HG02571 (cell line): ENCODE results near the gene STRIP1.
A peak's percentile ranks its signal among the peaks of the same experiment; 100 is the strongest.

ENCODE experiments used
- ATAC-seq: cut with Tn5 transposase; IDR thresholded peaks from one replicate; pipeline ENCODE4 v1.9.1; 2021; ENCODE audit warnings: mild to moderate bottlenecking, moderate library complexity; ENCODE audit not compliant: unreplicated experiment

STRIP1 gene, protein sequence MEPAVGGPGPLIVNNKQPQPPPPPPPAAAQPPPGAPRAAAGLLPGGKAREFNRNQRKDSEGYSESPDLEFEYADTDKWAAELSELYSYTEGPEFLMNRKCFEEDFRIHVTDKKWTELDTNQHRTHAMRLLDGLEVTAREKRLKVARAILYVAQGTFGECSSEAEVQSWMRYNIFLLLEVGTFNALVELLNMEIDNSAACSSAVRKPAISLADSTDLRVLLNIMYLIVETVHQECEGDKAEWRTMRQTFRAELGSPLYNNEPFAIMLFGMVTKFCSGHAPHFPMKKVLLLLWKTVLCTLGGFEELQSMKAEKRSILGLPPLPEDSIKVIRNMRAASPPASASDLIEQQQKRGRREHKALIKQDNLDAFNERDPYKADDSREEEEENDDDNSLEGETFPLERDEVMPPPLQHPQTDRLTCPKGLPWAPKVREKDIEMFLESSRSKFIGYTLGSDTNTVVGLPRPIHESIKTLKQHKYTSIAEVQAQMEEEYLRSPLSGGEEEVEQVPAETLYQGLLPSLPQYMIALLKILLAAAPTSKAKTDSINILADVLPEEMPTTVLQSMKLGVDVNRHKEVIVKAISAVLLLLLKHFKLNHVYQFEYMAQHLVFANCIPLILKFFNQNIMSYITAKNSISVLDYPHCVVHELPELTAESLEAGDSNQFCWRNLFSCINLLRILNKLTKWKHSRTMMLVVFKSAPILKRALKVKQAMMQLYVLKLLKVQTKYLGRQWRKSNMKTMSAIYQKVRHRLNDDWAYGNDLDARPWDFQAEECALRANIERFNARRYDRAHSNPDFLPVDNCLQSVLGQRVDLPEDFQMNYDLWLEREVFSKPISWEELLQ

DNA sequence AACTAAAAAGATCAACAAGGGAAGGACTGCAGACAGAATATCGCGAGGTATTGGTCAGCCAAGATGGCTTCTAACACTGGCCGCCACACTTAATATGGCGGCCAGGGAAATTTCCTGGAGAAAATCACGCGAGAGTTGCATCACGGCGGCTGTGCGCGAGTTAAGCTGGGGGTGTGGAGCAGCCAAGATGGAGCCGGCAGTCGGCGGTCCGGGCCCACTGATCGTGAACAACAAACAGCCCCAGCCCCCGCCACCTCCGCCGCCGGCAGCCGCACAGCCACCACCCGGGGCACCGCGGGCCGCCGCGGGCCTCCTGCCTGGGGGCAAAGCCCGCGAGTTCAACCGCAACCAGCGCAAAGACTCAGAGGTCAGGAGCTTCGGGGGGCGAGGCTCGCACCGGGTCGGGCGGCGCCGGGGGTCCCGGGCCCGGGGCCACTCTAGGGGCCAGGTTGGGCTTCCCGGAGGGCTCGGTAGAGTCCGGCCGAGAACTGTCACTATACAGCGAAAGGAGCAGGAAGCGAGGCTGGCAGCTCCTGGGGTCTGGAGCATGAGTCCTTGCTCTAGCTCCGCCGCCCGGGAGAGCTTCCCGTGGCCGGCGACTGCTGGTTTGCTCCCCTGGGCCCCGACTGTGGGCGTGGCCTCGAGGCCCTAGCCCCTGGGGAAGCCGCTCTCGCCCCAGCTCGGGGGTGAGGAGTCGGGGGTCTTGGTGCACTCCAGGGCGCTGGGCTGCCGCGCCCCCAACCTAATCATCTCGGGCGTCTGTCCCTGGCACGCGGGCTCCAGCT is at the start of gene STRIP1:
Gene STRIP1 (plus strand): TSS at position 174 of the 785 bp plus-strand sequence. CDS start 14 bp downstream, at position 188.
- peak; percentile 88 for ATAC-seq

DNA sequence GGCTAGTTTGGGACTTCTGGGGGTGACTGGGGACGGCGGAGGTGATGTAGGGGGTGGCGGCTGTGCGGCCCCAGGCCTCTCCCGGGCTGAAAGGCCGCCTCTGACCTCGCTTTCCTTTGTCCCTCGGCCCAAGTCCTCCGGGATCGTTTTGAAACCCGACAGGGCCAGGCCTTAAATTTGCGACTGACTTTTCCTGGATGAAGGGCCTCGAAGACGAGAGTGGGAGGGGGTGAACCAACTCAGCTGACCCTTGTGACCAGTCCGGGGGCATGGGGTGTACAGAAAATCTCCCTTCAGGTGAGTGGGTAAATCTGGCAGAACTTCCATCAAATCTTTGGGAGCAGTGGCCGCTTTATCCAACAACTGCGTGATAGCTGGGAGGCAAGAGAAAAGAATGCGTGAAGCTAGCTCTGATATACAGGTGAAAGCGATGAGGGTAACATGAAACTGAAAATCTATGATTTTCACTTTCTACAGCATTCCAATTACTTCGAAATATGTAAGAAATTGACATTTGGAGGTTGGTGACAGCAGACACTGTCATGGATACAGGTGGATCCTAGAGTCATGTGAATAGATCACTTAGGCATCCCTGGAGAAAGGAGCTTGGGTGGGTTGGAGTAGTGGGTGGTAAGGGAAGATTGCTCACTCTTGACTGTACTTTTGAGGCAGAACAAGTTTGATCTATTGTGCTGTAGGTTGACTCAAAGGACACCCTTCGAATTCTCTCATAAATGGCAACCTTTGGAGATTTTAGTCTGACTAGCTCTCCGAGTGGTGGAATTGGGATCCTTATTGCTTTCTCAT is 49.0 kb upstream of the STRIP1 start:
- ATAC-seq, result no peak

DNA sequence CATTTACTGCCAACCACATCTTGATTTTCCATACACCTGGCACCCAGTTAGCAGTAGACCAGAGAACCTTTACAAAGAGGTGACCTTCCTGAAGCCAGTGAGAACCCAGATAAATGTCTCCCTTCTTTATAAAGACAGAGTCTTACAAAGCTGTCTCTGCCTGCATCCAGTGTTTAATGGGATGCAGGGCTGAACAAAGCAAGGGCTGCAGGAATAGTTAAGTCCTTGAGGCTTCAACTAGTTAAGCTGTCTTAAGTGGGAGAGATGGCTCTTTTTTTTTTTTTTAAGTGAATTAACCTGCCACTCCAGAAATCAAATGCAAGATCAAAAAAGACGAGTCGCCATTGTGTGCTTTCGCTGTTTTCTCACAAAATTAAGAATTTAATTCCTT is 48.4 kb upstream of the STRIP1 start:
- ATAC-seq, result no peak

DNA sequence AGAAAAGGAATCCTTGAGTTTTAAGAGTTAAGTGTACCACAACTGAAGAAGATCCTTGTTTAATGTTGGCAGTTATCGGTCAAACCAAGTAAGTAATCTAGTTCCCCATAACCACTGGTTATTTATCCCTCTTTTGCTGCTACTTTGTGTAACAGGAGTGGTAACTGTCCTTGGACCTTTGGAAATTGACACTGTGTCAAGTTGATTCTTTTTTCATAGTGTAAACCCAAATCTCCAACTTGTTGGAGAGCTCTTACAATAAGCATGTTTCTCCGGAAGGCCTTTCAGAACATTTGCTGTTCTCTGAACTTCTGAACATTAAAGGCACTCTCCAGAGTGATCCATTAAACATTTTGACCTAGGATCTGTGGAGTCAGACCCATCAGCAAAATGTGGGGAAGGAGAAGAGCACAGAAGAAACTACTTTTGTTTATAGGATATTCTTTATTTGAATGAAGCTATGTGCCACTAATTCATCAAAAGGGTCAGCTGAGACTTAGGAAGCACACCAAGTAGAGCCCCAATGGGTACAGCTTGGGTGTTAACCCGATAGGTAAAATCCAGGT is 46.0 kb upstream of the STRIP1 start:
- ATAC-seq, result no peak

DNA sequence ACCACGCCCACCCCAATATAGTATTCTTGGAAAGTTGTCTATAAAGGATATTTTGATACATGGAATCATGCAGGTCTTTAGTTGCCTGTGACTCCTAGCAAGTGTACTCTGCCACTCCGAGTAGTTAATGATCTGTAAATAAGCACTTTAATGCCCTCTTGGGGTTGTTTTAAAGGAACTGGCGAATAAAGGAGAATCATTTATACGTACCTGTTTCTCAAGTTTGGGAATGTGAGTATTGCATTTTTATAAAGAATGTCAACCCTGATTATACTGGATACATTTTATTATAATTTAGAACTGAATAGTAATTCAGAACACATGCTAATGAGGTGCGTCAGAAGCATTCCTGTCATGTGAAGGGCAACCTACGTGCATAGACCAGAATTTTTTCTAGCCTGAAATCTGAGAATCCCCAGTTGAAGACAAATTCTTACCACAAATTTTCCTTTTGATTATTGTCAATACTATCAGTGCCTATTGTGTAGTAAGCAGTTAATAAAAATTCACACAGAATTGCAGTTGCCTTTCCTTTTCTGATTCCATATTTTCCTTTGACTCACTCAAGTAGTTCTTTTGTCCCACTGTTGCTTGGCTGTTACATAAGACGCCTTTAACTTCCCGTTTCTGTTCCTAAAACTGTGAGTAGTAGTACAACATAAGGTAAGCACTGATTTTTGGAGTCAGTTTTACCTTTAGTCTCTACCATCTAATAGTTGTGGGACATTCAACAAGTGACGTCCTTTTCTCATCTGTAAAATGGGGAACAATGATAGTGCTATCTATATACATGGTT is 44.7 kb upstream of the STRIP1 start:
- no peak for ATAC-seq

DNA sequence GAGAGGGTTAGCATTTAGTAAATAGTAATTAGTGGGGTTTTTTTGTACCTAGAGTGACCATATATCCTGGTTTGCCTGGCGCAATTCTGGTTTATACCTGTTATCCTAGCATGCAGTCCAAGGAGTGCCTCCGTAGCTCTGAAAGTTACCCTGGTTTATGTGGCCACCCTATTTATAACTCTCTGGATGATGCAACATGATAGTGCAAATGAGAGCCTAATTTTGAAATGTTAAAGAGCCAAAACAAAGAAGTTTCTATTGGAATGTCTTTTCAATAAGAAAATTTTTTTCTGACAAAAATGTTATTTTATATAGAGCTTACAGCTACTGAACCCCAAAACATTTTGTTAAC is 44.1 kb upstream of the STRIP1 start:
- ATAC-seq, result no peak

DNA sequence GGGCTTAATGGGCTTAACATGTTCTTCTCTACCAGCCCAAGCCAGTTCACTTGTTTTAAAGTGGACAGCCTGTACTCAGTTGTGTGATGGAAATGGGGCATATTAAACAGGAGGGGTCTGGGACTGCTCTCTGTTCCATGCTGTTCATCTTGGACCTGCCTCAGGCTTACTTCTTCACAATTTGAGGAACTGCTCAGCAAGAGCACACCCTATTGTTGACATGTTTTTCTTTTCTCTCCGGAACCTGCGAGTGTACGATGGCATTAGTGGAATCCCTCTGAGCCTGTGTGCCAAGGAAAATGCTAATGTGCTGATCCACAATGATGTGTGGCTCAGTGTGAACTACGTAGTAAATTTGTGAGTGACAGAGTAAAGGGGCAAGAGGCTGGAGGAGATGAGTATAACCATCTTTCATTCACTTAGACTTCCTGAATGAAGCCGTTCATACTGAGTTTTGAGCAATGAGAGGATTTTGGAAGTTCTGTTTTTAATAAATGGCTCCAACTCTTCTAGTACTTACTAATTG is 43.0 kb upstream of the STRIP1 start:
- ATAC-seq, result no peak

DNA sequence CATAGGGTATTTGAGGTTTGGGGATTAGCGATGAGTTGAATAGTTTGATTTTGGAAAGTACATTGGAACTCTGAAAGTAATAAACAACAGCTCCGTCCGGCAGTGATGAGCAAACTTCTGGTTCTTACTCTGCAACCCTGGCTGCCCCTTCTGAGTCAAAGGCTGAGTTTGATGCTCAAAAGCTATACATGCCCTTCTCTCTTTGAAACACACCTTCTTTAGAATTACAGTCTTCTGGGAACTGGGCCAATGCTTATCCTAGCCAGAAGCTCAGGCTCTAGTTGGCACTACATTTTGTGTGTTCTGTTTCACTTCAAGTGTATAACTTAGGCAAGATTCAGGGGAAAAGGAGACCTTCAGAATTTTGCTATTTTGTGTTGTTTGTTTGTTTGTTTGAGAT is 40.5 kb upstream of the STRIP1 start:
- ATAC-seq, result no peak

DNA sequence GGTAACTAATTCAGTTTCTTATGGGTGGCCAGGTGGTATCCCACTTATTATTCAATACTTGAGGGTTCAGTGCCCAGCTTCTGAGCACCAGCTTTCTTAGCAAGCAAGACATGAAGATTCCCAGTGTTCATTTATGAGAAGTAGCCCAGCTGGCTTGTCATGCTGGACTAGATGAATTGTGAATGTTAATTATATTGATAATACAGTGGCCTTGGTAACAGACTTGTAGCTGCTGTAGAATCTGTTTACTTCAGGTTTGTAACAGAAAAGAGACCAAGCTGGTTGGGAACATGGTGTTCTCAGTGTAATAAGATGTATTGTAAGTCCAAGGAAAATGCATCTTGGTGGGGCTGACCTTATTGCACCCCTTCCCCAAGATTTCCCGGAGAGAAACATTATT is 39.8 kb upstream of the STRIP1 start:
- no peak for ATAC-seq

DNA sequence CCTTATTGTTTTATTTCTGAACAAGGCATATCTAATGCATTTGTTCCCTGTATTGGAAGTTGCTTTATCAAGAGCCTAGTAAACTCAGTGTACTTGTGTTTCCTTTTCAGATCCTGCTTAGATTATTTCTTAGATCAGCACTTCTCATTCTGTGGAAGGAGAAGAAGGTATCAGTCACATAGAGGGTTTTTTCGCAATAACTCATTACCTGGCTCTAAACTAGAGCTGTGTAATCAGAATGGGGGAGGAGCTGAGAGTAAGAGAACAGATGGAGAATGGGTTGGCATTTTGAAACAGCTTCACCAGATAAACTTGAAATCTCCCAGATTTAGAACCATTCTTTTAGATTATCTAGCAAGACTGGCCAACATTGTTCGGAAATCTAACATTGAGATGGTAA is 38.9 kb upstream of the STRIP1 start:
- no peak for ATAC-seq

DNA sequence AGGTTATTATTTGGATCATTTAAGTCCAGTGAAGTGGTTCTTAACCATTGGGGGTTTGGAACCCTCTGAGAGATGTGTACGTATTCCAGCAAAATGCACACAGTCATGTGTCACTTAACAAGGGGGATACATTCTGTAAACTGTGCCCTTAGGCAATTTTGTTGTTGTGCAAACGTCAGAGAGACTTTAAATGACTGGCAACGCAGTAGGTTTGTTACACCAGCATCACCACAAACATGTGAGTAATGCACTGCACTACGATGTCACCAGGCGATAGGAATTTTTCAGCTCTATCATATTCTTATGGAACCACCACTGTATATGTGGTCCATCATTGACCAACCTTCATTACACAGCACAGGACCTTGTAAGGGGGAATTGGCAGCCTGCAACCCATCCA is 37.9 kb upstream of the STRIP1 start:
- no peak for ATAC-seq

DNA sequence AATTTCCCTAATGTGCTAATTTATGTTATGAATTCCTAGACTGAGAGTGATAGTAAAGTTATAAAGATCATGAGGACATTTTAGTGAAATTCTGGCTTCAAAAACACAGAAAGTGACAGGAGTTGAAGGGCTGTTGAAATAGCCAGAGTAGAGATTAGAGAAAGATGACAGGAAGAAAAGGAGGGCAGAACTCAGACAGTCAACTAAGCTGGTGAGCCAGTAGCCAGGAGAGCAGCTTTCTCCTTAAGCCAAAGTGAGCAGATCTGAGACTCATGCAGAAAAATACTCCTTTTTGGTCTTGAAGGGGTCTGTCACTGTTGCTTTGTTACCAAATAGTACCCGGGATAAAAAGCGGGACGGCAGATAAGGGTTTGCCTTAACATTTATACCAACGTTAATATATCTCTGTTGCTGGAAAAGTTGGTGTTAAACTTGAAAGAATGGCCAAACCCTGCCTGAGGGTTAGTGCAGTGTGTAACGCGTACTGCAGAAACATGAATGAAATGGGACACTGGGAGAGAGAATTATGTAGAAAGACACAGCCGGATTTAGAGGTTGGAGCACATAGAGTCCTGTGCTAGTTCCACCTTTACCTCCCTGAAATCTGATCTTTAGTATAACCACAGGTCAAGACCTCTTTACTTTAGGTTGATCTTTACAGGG is 37.1 kb upstream of the STRIP1 start:
- ATAC-seq, result no peak

DNA sequence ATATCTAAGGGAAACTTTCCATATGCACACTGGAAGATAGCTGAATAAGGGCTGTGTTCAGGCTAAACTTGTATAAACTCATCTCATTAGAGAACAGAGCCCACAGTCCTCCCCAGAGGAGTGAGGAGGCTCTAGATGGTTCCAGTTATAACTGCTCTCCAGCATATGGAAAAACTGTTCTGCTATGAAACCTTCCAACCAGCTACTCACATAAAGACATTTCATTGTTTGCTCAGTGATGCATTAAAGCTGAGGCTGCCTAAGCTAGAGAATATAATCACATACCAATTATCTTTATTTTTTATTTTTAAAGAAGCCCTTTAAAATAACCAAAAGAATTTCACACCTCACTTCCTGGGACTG is 36.6 kb upstream of the STRIP1 start:
- no peak for ATAC-seq

DNA sequence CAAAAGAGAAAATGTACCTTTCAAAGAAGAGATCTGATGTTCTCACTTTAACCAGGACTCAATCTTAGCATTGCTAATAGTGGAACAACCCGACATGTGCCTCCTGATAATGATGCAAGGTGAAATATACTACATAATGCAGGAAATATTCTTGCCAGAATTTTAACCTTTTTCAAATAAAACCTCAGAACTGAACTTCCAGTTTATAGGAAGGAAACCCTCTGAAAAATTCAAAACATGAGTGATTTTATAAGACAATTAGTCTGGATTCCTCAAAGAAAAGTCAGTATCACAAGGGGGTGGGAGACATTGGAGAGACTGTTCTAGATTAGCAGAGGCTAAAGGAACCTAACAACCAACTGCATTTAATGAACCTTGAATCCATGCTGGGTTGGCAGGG is 31.7 kb upstream of the STRIP1 start:
- ATAC-seq, result no peak

DNA sequence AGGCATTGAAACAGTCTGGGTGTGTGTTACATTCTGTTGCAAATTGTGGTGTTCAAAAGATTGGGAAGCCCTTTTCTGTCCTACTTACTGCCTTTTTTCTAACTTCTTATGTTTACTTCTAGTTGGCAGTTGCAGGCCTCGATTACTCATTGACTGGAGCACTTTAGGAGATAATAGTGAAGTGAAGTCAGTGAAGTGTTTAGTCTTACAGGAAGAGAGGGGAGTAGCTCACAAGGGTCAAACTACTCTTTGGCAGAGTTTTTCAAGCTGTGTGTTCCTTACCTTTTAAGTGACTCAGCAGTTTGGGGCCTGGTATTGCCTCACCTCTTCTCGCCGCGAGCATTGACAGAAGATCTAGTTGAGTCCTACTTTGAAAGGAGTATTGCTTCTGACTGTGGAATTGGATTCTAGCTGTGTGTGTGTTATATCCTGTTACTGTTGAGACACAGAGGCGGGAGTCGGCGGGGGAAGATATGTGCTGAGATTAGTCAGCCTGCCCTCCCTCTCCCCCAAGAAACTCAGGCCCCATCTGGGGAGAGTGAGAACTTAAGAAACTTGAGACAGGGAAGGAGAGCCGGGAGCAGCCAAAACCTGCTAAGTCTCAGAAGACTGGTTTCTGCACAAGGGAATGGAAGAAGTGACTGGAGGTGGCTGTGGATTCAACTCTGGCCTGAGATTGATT is 30.5 kb upstream of the STRIP1 start:
- ATAC-seq, result no peak

DNA sequence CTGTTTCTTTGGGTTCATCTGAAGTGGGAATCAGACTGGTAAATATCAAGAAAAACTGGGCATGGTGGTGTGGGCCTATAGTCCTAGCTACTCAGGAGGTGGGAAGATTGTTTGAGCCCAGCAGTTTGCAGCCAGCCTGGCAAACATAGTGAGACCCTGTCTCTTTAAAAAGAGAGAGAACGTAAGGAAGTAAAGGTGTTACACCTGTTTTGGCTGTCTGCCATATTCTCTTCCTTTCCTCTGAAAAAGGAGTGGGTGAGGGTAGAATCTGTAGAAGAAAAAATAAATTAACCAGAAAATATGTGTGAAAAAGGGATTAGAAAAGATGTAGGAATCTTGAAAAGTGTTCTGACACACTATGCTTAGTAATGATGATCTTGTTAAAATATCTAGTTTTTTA is 29.8 kb upstream of the STRIP1 start:
- no peak for ATAC-seq

DNA sequence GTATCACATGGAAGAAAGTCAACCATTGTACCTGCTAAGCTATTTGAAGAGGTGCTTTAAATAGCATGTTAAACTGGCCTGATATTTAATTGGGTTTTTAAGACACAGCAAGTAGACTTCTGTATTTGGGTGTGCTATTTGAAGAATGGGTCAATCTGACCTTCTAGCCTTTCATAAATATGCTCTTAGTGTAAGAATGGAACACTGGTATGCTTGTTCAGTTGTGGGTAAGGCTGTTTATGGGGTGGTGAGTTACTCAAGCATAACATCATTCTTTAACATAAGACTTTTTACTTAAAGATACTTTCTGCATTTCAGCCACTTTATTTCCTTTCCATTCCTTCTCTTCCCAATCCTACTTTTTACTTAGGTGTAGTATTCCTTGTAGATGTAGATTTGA is 28.5 kb upstream of the STRIP1 start:
- ATAC-seq, result no peak

DNA sequence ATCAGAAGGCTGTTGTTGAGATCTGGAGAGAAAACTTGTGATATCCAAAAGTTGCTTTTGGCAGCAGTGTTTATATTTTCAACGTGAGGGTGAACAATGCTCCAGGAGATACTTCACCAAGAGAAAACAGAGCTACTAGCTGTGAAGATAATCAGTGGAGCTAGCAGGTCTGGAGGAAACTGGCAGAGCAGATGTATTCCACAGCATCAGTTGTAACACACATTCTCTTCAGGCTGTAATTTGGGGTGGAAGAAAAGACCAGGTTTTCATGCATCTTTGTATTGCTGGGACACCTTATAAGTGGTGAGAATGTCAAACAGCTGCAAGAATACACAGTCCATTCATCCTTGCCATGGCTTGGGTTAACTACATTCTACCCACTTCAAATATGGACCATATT is 27.9 kb upstream of the STRIP1 start:
- ATAC-seq, result no peak
